CD4-positive, alpha-beta T cell treated with Interleukin-21 for 1 hour (primary cell): ENCODE results near the gene DDX51.
"Not testable (repeated sequence)": the region's sequence is repeated elsewhere in the genome, so short reads cannot be mapped to it uniquely, and the experiment has no call there.

ENCODE experiments used
- DNase-seq: peaks from one replicate; pipeline ENCODE4 v3.0.0-alpha.2; 2020

Gene DDX51

DNA sequence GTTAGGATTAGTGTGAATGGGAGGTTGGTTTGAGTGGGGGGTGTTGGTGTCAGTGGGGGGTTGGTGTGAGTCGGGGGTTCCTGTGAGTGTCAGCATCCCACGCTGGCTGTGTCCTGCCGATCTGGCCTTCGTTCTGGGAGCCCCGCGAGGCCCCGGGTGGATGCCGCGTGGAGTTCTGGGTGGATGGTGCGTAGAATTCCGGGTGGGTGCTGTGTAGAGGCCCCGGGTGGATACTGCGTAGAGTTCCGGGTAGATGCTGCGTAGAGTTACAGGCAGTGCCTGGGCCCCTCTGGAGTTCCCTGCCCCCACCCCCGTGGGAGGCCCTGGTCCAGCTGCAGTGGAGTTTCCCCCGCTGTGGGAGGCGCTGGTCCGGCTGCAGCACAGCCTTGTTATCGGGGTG, 8.8 kb upstream of the DDX51 start:
- no peak for DNase-seq

DNA sequence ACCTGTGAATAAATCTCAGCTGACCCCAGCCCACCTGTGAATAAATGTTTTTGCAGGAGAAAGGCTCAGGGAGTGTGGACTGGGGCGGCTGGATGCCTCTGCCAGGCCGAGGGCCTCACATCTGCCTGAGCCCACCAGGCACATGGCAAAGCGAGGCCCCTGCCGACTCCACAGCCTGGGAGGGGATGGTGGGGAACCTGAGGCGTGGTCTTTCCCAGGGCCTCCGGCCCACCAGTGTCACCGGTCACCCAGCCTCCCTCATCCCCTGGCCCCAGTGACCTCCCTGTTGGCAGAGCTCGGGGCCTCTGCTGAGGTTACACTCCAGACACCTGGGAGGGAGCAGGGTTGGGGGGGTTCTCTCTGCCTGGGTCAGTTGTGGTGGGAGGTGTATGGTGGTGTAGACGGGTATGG, 8.3 kb upstream of the DDX51 start:
- DNase-seq, result no peak

DNA sequence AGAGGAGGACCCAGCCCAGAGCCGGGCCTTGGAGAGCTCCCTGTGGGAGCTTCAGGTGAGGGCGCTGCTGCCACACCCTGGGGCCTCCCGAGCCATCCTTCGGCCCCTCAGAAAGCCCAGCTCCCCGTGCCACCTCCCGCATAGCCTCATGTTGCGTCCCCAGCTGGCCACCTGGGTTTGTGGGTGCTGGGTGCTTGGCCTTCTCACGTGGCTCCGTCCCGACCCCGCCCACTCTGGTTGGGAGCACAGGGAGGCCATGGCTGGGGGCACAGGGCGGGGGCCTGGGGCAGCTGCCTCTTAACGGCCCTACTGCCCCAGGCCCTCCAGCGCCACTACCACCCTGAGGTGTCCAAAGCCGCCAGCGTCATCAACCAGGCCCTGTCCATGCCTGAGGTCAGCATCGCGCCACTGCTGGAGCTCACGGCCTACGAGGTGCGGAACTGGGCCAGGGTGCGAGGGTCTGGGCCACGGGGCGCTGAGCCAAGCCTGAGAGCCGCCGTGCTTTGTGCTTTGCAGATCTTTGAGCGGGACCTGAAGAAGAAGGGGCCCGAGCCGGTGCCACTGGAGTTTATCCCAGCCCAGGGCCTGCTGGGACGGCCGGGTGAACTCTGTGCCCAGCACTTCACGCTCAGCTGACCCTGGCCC, 7.8 kb upstream of the DDX51 start:
- no peak for DNase-seq

GRCh38 chr12:132151145-132151765, 7.1 kb upstream of the DDX51 start:
- DNase-seq, result no peak

- no peak for DNase-seq
Measured at GRCh38 chr12:132150780-132151144, 6.6 kb upstream of the DDX51 start.

- DNase-seq, result not testable (repeated sequence)
Measured at GRCh38 chr12:132149526-132149925, 5.4 kb upstream of the DDX51 start.

DNA sequence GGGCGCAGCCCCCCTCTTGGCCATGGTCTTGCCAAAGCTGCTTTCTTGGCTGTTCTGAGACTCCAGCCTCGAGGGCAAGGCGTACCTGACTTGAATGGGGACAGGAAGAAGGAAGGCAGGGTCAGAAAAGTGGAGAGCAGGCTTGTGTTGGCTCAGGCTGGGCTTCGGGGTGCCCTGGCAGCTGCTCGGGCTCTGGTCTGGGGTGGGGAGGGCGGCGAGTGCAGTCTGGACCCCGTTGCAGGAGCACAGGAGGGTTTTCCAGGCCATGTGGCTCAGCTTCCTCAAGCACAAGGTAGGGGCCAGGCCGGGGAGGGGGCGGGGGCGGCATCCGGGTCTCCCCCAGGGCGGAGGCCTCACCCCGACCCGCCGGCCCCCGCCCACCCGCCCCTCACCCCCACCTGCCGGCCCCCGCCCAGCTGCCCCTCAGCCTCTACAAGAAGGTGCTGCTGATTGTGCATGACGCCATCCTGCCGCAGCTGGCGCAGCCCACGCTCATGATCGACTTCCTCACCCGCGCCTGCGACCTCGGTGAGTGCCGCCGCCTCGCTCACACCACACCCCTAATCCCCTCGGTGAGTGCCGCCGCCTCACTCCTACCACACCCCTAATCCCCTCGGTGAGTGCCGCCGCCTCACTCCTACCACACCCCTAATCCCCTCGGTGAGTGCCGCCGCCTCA, 4.4 kb upstream of the DDX51 start:
- DNase-seq, result no peak

DNA sequence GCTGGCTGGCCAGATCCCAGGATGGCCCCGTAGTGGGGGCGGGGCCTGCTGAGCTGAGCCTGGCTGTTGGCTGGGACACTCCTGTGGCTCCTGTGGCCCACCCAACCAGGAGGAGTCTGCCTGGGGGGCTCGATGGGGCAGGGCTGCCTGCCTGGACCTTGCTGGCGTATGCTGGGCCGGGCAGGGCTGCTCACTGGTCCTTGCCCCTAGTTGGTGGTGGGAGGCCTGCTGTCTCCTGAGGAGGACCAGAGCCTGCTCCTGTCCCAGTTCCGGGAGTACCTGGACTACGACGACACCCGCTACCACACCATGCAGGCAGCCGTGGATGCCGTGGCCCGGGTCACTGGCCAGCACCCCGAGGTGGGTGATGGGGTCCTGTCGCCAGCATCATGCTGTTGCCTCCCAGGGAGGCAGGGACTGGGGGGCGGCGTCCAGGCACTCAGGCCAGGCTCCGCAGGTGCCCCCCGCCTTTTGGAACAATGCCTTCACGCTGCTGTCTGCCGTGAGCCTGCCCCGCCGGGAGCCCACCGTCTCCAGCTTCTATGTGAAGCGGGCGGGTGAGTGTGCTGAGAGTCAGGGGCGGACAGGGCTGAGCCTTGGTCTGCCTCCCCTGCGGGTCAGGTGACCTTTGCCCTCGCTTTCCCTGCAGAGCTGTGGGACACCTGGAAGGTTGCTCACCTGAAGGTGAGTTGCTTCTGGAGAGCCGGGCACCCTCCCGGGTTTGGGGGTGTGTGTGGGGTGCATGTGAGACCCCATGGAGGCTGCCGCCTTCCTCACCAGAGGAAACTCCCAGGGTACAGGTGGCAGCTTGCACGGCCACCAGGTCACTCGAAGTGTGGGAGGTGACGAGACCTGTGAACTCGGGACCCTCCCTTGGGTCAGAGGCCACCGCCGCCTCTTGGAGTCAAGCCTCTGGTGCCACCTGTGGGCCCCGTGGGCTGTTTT, 3.6 kb upstream of the DDX51 start:
- DNase-seq, result no peak

DNA sequence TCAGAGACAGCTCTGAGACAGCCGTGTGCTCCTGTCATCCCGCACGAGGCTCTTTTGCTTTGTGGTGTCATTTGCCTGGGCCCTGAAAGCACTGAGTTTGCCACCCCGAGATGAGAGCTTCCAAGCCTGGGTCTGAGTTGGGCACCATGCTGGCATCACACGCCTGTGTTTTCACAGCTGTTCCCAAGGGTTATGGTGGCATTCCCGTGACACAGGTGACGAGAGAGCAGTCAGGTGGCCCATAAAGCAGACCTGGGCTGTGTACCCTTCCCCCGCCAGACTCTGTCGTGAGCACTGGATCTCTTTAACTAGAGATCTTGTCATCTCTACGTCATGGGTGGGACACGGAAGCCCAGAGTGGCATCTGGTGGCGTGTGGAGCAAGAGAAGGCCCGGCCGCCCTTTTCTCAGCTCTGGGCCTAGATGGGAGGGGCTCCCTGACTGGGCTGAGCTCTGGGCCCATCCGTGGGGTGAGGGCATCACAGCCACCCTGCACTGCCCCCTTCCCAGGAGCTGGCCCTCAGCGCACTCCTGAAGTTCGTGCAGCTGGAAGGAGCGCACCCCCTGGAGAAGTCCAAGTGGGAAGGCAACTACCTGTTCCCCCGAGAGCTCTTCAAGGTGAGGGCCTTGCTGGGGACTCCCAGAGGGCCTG, 2.8 kb upstream of the DDX51 start:
- DNase-seq, result no peak

DNA sequence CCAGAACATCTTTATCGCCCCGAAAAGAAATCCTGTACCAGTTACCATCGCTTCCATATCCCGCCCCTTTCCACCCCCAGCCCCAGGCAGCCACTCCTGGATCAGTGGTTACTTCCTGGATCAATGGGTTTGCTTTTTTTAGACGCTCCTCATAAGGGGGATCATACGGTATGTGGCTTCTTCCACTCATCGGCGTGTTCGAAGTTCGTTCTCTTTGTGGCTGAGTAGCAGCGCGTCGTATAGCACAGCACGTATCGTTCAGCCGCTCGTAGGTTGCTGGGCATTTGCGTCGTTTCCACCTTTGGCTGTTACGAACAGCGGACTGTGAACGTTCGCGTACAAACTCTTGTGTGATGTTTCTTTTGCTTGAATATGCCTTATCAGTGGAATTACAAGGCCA, 2.0 kb upstream of the DDX51 start:
- no peak for DNase-seq

GRCh38 chr12:132145334-132145733, 1.2 kb upstream of the DDX51 start:
- no peak for DNase-seq

GRCh38 chr12:132144810-132145168, 670 bp upstream of the DDX51 start:
- peak; percentile 15 for DNase-seq

DNA sequence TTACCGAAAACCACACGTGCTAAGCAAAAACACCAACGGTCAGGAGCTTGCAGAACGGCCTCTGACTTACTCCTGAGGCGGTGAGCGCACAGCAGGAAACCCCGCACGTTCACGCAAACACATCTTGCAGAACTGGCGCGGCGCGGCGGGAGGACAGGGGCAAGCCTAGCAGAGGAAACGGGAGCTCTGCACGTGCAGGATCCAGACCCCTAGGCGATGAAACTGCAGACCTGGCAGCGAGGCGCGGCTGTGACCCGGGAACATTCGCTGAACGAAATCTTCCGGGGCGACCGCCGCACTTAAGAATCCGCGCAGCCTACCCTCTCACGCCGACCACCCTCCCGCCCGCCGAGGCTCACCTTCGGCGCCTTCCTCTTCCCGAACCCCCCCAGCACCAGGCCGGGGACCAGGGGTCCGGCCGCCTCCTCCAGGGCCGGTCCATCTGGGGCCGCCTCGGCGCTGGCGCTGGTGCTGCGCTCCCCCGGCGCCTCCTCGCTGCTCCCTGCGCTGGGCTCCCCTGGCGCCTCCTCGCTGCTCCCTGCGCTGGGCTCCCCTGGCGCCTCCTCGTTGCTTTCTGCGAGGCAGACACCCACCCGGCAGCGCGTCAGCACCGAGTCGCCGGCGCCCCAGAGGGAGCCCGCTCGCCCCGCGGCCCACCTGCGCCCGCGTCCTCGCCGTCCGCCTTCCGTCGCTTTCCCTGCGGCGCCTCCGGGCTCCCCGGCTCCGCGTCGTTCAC, 615 bp downstream of the DDX51 start:
- peak; percentile 31 for DNase-seq

- DNase-seq, result no peak
Measured at GRCh38 chr12:132142679-132143335, 1.3 kb downstream of the DDX51 start.

- DNase-seq, result no peak
Measured at GRCh38 chr12:132141976-132142678, 2.0 kb downstream of the DDX51 start.

- no peak for DNase-seq
Measured at GRCh38 chr12:132140918-132141841, 2.9 kb downstream of the DDX51 start.

DNA sequence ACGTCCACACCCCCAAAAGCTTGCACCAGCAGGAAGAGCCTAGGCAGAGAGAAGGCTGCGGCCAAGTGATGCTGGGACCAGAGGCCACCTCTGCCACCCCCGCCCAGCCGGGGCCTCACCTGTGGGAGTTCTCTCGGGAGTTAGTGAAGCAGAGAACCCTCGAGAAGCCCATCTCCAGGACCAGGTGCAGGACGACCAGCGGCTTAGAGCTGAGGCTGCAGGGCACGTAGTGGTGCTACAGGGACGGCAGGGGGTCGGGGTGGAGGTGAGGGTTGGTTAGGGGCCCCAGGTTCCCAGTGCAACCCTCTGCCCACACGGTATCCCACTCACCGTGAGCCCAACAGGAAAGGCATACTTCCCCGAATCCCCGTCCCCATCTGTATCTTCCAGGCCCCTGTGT, 3.6 kb downstream of the DDX51 start:
- no peak for DNase-seq

GRCh38 chr12:132139912-132140311, 4.2 kb downstream of the DDX51 start:
- no peak for DNase-seq

DNA sequence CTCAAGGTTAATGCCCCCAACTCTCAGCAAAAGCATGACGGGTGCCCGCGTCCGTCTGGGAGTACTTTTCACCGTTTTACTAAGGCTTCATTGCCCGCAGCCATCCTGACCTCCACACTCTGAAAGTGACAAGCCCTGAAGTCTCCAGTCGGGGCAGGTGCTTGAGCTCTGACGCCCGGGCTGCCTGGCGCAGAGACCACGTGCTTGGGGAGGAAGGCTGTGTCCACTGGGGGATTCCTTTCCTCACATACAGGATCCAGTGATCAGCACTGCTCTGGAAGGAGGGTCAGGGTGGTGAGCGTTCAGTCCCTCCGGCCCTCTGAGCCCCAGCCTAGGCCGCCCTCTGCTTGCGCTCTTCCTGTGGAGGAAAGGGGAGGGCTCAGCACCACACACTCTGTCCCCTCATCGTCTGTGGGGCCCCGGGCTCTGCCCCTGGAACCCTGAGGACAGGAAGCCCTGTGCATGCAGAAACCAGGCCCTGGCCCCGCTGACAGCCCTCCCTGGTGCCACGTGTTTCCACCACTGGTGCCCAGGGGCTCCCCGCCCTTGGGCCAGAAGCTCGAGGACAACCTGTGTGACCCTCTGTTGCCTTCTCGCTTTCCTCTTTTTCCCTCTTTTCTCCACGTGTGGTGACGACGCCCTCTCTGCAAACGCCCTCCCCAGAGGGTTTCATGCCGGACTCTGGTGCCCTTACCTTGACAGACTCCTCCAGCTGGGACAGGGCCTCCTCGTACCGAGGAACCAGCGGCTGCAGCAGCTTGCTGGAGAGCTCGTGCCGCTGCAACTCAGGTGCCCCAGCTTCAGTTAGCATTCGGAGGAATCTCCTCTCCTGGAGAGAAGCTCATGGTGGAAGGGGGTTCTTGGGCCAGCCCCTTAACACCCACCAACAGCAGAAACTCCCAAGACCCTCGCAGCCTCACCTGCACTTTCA, 4.9 kb downstream of the DDX51 start:
- no peak for DNase-seq
